Esophagus muscularis mucosa (tissue), 4 donors: Measurements from ENCODE around the gene AGO1. TPM values are rescaled to one million over a fixed set of nuclear protein-coding genes. Genes with fewer than 3 reads are reported as not detected.

Experiments used
- DNase-seq: peaks from one replicate; pipeline ENCODE4 v3.0.0-alpha.2; 2017; ENCODE audit errors: extremely low spot score
- H3K27ac ChIP-seq, 4 donors: fragments of 200-600 bp; sonication (generic); replicated peaks in 1 of 4; 1 replicate in 3 of 4; 2 replicates in 1 of 4; pipeline ENCODE4 v1.5.1; 2016 to 2019; ENCODE audit warnings: mild to moderate bottlenecking in 1 of 4
- H3K27me3 ChIP-seq, 4 donors: fragments of 200-600 bp; sonication (generic); one replicate each; pipeline versions ENCODE4 v1.5.1 to v1.6.0; 2016 to 2019
- H3K36me3 ChIP-seq, 4 donors: fragments of 200-600 bp; sonication (generic); one replicate each; pipeline ENCODE4 v1.5.1; 2016 to 2019
- H3K4me1 ChIP-seq, 4 donors: fragments of 200-600 bp; sonication (generic); one replicate each; pipeline ENCODE4 v1.5.1; 2016 to 2019
- H3K4me3 ChIP-seq, 4 donors: fragments of 200-600 bp; sonication (generic); 1 replicate in 2 of 4; 2 replicates in 2 of 4; pipeline ENCODE4 v1.5.1; 2016 to 2019; ENCODE audit warnings: mild to moderate bottlenecking in 4 of 4, moderate library complexity in 1 of 4
- H3K9me3 ChIP-seq, 4 donors: fragments of 200-600 bp; sonication (generic); 1 replicate in 3 of 4; 2 replicates in 1 of 4; pipeline ENCODE4 v1.5.1; 2016 to 2019
- EP300 ChIP-seq: sonication (generic); formaldehyde crosslinking; IDR thresholded peaks from one replicate; pipeline ENCODE4 v1.6.1; 2017; ENCODE audit warnings: antibody characterized with exemption
- POLR2A ChIP-seq: fragments of 450-650 bp; IDR thresholded peaks from one replicate; pipeline ENCODE4 v1.6.1; 2017; ENCODE audit warnings: antibody characterized with exemption, moderate library complexity, mild to moderate bottlenecking, low read depth
- POLR2AphosphoS5 ChIP-seq, 2 donors: sonication (generic); formaldehyde crosslinking; IDR thresholded peaks; one replicate each; pipeline ENCODE4 v1.6.1; 2017; ENCODE audit warnings: antibody characterized with exemption in 2 of 2
- WGBS: methylation state at CpG from one replicate; pipeline ENCODE4 v1.1.5; 2018; 5-methylcytosine and 5-hydroxymethylcytosine counted together
- intact Hi-C: fragments of 100-400 bp; cut with DNase I; formaldehyde crosslinking; loops from one replicate; pipeline ENCODE4 v1.15.1; 2023
- total RNA-seq, 4 donors: library from RNA; depleted of rRNA; stranded (reverse); fragments of >200 nt; gene quantifications; one replicate each; pipeline versions ENCODE4 v1.1.0 to v1.2.1, GENCODE V29; 2016
- TF ChIP-seq, protein P1 (sequence below), 3 experiments: fragments of 200-600 bp in 2 of 3; fragments of 450-650 bp in 1 of 3; sonication (generic) in 2 of 3; IDR thresholded peaks; one replicate each; pipeline ENCODE4 v1.5.1; 2017 to 2019; ENCODE audit warnings: antibody characterized with exemption in 3 of 3, mild to moderate bottlenecking in 2 of 3, moderate library complexity in 1 of 3

AGO1 gene
- total RNA-seq: 10 to 100 TPM; 16.2 to 32.6 (median 24.4) TPM

DNA sequence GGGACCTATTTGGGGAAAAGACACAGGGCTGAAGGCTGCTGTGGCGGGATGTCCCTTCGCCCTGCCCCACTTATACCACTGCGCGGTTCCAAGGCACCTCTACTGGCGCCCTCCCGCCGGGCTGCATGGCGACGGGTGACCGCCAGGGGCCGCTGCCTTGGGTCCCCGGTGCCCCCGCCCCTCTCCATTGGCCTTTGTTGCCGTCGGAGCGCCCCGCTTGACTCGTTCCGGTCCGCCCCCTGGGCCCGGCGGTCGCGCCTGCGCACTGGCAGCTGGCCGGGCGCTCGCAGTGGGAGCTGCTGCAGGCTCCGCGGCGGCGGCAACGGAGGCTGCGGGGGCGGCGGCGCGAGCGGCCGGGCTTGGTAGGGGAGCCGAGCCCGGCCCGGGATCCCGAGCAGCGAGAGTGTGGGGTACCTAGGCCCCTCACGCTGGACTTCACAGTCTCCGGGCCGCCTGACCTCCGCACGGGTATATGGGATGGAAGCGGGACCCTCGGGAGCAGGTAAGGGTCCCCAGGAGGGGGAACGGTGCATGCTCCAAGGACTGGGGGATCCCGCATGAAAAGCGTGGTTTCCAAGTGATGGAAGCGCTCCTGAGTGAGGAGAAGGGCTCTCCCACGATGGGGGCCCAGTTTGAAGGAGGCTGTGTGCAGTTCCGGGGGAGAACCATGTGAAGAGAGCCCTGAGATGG is at the start of gene AGO1:
TSS of gene AGO1 (plus strand) at position 265 of the 690 bp plus-strand sequence. CDS start at position 478, 213 bp downstream.
- 0% methylated on average over 9 of the region's 58 CpGs for WGBS
- peak; percentile 95 for DNase-seq
- H3K27ac ChIP-seq: peak within 1 kb of the TSS; percentile 82 to 86 (median 84)
- no peaks in the 10 kb centered on the region for H3K9me3 ChIP-seq
- peak within 1 kb of the TSS; percentile 87 to 99 (median 95) for H3K4me3 ChIP-seq
- peaks cover 0 to under 1% (median 0%) of the 10 kb centered on the region in 4 donors for H3K36me3 ChIP-seq
- H3K4me1 ChIP-seq: peaks cover 29 to 46% (median 42%) of the 10 kb centered on the region in 4 donors
- TF ChIP-seq POLR2A (peak; percentile 21), EP300 (no peak), POLR2AphosphoS5 (IDR thresholded peaks at IDR 0.05) (peak; percentile 80 to 91)
- TF ChIP-seq, protein P1, sequence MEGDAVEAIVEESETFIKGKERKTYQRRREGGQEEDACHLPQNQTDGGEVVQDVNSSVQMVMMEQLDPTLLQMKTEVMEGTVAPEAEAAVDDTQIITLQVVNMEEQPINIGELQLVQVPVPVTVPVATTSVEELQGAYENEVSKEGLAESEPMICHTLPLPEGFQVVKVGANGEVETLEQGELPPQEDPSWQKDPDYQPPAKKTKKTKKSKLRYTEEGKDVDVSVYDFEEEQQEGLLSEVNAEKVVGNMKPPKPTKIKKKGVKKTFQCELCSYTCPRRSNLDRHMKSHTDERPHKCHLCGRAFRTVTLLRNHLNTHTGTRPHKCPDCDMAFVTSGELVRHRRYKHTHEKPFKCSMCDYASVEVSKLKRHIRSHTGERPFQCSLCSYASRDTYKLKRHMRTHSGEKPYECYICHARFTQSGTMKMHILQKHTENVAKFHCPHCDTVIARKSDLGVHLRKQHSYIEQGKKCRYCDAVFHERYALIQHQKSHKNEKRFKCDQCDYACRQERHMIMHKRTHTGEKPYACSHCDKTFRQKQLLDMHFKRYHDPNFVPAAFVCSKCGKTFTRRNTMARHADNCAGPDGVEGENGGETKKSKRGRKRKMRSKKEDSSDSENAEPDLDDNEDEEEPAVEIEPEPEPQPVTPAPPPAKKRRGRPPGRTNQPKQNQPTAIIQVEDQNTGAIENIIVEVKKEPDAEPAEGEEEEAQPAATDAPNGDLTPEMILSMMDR (IDR thresholded peaks at IDR 0.05): peak in 2 of 3 experiments; percentile 98 to 99
- no peaks in the 10 kb centered on the region for H3K27me3 ChIP-seq
- intact Hi-C loops: no loop called here

DNA sequence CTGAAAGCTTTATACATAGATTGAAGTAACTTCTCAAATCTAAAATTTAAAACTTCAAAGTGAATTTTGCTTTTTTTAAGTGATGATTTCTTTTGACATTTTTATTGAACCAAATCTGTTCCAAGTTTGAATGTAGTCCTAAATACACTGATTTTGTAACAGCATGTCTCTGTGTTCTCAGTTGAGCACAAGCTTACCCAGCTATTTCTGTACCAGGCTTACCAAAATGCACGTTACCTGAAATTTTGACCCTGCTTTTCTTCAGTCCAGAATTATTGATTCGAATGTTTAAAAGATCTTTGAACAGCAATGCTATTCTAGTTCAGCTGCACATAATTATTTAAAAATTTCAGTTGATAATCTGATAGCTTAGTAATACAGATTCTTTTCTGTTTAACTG is 49.6 kb upstream of the AGO1 start:
- Histone ChIP-seq H3K27ac (no peak overlapping the region), H3K4me1 (no peaks in the 10 kb centered on the region), H3K4me3 (no peak overlapping the region), H3K27me3 (no peaks in the 10 kb centered on the region), H3K36me3 (peaks cover 30 to 99% (median 88%) of the 10 kb centered on the region in 4 donors), H3K9me3 (no peaks in the 10 kb centered on the region)
- DNase-seq: no peak
- no peak for TF ChIP-seq POLR2A
- TF ChIP-seq, protein P1 (IDR thresholded peaks at IDR 0.05): no peak
- TF ChIP-seq POLR2AphosphoS5 (IDR thresholded peaks at IDR 0.05): no peak
- no peak for TF ChIP-seq EP300
- 89% methylated on average over 2 of the region's 2 CpGs for WGBS
- intact Hi-C loops: no loop called here

DNA sequence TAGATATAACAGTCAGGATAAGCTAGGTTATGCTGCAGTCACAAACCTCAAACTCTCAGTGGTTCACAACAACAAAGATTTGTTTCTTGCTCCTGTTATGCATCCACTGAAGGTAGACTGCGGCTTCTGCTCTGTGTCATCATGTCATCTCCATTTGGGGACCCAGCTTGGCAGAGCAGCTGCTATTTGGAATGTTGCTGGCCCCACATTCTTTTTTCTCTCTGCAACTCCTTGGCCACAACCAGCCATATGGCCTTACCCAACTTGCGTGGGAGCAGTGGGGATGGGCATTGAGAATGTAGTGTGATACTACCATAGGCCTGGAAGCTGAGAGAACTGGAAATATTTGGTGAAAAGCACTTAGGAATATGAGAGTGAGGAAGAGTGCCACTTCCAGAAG is 48.8 kb upstream of the AGO1 start:
- Histone ChIP-seq H3K27ac (no peak overlapping the region), H3K36me3 (peaks cover 36 to 98% (median 89%) of the 10 kb centered on the region in 4 donors), H3K9me3 (no peaks in the 10 kb centered on the region), H3K4me1 (no peaks in the 10 kb centered on the region), H3K4me3 (no peak overlapping the region), H3K27me3 (no peaks in the 10 kb centered on the region)
- no peak for DNase-seq
- 88% methylated on average over 2 of the region's 2 CpGs for WGBS
- no peak for TF ChIP-seq EP300
- TF ChIP-seq POLR2AphosphoS5 (IDR thresholded peaks at IDR 0.05): no peak
- TF ChIP-seq, protein P1 (IDR thresholded peaks at IDR 0.05): no peak
- TF ChIP-seq POLR2A: no peak
- intact Hi-C loops: no loop called here

DNA sequence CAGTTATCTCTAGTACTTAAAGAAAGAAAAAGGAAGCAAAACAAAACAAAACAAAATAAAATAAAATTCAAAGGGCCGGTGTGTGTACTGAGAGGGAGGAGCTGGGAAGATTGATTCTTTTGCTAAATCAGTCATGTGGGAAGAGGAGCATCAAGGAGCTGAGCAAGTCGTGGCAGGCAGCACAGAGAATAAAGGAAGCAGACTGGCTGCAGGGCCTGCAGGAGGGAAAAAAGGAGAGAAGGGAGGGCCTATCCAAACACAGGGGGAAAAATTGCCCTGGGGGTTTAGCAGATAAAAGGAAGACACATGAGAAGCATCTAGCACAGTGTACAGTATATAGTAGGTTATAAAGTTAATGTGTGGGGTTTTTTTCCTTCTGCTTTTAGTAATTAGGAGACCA is 47.6 kb upstream of the AGO1 start:
- no peak for TF ChIP-seq POLR2AphosphoS5 (IDR thresholded peaks at IDR 0.05)
- TF ChIP-seq, protein P1 (IDR thresholded peaks at IDR 0.05): no peak
- Histone ChIP-seq H3K36me3 (peaks cover 37 to 98% (median 95%) of the 10 kb centered on the region in 4 donors), H3K27me3 (no peaks in the 10 kb centered on the region), H3K27ac (no peak overlapping the region), H3K4me3 (no peak overlapping the region), H3K9me3 (no peaks in the 10 kb centered on the region), H3K4me1 (no peaks in the 10 kb centered on the region)
- no peak for DNase-seq
- 52% methylated on average over 2 of the region's 2 CpGs for WGBS
- intact Hi-C loops: no loop called here

DNA sequence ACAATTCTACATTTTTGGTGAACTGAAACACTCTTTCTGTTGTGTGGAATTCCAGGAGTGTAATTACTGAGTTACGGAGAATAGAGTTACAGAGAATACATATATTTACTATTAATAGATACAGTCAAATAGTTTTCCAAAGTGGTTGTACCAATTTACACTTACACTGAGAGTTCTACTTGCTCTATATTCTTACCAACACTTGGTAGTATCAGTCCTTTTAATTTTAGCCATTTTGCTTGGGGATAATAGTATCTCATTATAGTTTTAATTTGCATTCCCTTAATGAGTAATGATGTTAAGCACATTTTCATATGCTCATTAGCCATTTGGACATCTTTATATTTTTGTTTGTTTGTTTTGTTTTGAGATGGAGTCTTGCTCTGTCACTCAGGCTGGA is 46.3 kb upstream of the AGO1 start:
- intact Hi-C loops: no loop called here
- Histone ChIP-seq H3K36me3 (peaks cover 47 to 98% (median 95%) of the 10 kb centered on the region in 4 donors), H3K4me1 (no peaks in the 10 kb centered on the region), H3K27ac (no peak overlapping the region), H3K27me3 (no peaks in the 10 kb centered on the region), H3K9me3 (no peaks in the 10 kb centered on the region), H3K4me3 (no peak overlapping the region)
- WGBS: 100% methylated on average over 1 of the region's 1 CpG
- TF ChIP-seq POLR2AphosphoS5 (IDR thresholded peaks at IDR 0.05) (no peak), EP300 (no peak), POLR2A (no peak)
- TF ChIP-seq, protein P1 (IDR thresholded peaks at IDR 0.05): no peak
- DNase-seq: no peak
